Measurements from ENCODE around the gene NCKAP5. TPM values are rescaled to one million over a fixed set of nuclear protein-coding genes. Genes with fewer than 3 reads are reported as not detected.

The NCKAP5 gene
- total RNA-seq, 1 donor from 2014 or later: 0.87 TPM

- no peak for DNase-seq (ENCODE audit: low spot score)
- H3K4me3 Mint-ChIP-seq (ENCODE audit: unreplicated experiment): no peak overlapping the region
- H3K4me1 Mint-ChIP-seq (ENCODE audit: low read depth): peaks cover 5% of the 10 kb centered on the region
- no peaks in the 10 kb centered on the region for H3K9me3 Mint-ChIP-seq (ENCODE audit: low read depth)
- no peak for TF ChIP-seq CTCF (IDR thresholded peaks at IDR 0.05)
- no peak overlapping the region for H3K27ac Mint-ChIP-seq (ENCODE audit: unreplicated experiment)
- no peaks in the 10 kb centered on the region for H3K27me3 Mint-ChIP-seq (ENCODE audit: low read depth)
- peaks cover 2% of the 10 kb centered on the region for H3K36me3 Mint-ChIP-seq (ENCODE audit: low read depth)
Observed at GRCh38 chr2:133296401-133296800, 271.9 kb downstream of the NCKAP5 start.

DNA sequence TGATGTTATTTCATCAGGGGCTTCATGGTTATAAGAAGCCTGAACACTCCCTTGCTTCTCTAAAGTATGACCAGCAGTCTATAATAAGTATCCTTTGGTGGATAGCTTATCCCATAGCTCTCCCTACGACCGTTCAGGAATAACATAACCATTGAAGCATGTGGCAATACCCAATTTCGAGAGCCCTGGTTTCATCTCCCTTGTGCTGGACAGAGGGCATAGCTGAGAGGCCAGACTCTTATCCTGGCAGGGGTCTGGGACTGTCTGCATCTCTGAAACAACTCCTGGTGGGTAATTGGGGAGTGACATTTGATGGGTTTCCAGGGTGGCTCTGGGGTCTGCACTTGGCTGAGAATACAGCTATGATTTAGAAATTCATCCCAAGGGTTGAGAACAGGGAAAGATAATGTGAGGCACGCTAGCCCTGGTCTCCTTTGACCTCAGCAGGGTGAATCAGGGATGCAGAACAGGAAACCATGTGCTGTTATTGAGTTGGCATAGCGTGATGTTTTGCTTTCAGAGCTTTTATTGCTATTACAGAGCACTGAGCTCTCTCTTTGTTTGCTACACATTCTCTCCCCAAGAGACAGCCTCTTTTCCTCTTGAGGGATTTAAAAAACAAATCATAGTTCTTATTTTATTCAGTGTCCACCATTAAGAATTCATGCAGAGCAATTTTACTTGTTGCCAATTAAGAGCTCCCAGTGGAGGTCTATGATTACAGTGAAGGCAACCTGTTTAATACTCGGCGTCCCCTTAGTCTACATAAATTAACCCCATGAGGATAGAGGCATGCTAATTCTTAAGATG is 274.5 kb downstream of the NCKAP5 start:
- Mint-ChIP-seq H3K27me3 (ENCODE audit: low read depth) (no peaks in the 10 kb centered on the region), H3K9me3 (ENCODE audit: low read depth) (no peaks in the 10 kb centered on the region), H3K4me1 (ENCODE audit: low read depth) (peaks cover 5% of the 10 kb centered on the region), H3K36me3 (ENCODE audit: low read depth) (peaks cover 2% of the 10 kb centered on the region), H3K27ac (ENCODE audit: unreplicated experiment) (no peak overlapping the region), H3K4me3 (ENCODE audit: unreplicated experiment) (no peak overlapping the region)
- no peak for TF ChIP-seq CTCF (IDR thresholded peaks at IDR 0.05)
- DNase-seq (ENCODE audit: low spot score): no peak

DNA sequence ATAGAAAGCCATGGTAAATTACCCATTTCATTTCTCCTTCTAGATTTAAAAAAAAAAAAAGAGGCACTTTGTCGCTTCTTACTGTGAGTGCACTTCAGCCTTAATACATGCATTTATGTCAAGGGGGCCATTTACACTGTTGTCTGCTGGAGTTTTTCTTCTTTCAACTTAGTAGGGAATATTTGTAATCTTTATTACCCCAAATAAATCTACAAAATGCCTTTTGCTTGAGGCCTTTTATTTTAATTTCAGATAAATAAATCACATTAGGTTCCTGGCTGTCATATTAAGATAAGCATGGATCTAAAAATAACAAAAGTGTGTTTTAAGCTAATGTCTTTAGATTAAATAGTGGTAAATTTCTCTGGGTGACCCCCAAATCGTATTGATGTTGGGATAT is 276.0 kb downstream of the NCKAP5 start:
- Mint-ChIP-seq H3K4me1 (ENCODE audit: low read depth) (peaks cover 15% of the 10 kb centered on the region), H3K27me3 (ENCODE audit: low read depth) (no peaks in the 10 kb centered on the region), H3K27ac (ENCODE audit: unreplicated experiment) (no peak overlapping the region), H3K9me3 (ENCODE audit: low read depth) (no peaks in the 10 kb centered on the region), H3K36me3 (ENCODE audit: low read depth) (peaks cover 2% of the 10 kb centered on the region), H3K4me3 (ENCODE audit: unreplicated experiment) (no peak overlapping the region)
- DNase-seq (ENCODE audit: low spot score): no peak
- TF ChIP-seq CTCF (IDR thresholded peaks at IDR 0.05): no peak

GRCh38 chr2:133287709-133288108 is 280.6 kb downstream of the NCKAP5 start:
- no peaks in the 10 kb centered on the region for H3K9me3 Mint-ChIP-seq (ENCODE audit: low read depth)
- no peak for DNase-seq (ENCODE audit: low spot score)
- peak overlapping the region; percentile 89 for H3K27ac Mint-ChIP-seq (ENCODE audit: unreplicated experiment)
- H3K4me3 Mint-ChIP-seq (ENCODE audit: unreplicated experiment): no peak overlapping the region
- TF ChIP-seq CTCF (IDR thresholded peaks at IDR 0.05): no peak
- H3K36me3 Mint-ChIP-seq (ENCODE audit: low read depth): peaks cover 2% of the 10 kb centered on the region
- H3K27me3 Mint-ChIP-seq (ENCODE audit: low read depth): no peaks in the 10 kb centered on the region
- peaks cover 36% of the 10 kb centered on the region for H3K4me1 Mint-ChIP-seq (ENCODE audit: low read depth)

DNA sequence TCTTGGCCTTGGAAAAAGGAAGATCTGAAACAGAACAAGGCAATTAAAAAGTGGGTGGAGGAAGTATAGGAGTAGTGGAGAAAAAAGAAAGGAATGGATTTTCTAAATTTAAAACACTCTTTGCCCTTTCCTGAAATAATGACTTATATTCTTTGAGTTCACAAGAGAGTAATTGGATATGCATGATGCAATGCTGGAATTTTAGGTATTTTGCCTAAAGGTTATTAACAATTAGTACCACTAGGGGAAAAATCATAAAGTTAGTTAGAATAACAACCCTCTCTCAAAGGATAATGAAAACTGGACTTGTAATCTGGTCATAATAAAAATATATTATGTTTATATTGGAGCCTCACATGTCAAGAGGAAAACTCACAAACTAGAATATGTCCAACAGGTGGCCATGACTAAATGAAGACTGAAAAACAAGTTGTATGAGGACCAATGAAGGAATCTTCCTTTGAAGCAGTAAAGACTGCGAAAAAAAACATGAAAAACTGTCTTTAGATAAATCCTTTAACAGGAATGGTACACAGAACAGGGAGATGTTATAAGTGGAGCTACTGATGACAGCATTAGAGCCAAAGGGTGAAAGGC is 281.8 kb downstream of the NCKAP5 start:
- no peak for DNase-seq (ENCODE audit: low spot score)
- TF ChIP-seq CTCF (IDR thresholded peaks at IDR 0.05): peak; percentile 63
- Mint-ChIP-seq H3K9me3 (ENCODE audit: low read depth) (no peaks in the 10 kb centered on the region), H3K4me3 (ENCODE audit: unreplicated experiment) (no peak overlapping the region), H3K36me3 (ENCODE audit: low read depth) (no peaks in the 10 kb centered on the region), H3K27ac (ENCODE audit: unreplicated experiment) (peak overlapping the region; percentile 57), H3K27me3 (ENCODE audit: low read depth) (no peaks in the 10 kb centered on the region), H3K4me1 (ENCODE audit: low read depth) (peaks cover 36% of the 10 kb centered on the region)

All from chondrocyte (in vitro differentiated cells).